ELF-1 (cell line): ENCODE data around the gene DDX20.
"Not testable (repeated sequence)": the region's sequence is repeated elsewhere in the genome, so short reads cannot be mapped to it uniquely, and the experiment has no call there.

Experiments
- DNase-seq: peaks from one replicate; pipeline ENCODE4 v3.0.0-alpha.2; 2016; ENCODE audit warnings: low read depth, low spot score

Gene DDX20

DNA sequence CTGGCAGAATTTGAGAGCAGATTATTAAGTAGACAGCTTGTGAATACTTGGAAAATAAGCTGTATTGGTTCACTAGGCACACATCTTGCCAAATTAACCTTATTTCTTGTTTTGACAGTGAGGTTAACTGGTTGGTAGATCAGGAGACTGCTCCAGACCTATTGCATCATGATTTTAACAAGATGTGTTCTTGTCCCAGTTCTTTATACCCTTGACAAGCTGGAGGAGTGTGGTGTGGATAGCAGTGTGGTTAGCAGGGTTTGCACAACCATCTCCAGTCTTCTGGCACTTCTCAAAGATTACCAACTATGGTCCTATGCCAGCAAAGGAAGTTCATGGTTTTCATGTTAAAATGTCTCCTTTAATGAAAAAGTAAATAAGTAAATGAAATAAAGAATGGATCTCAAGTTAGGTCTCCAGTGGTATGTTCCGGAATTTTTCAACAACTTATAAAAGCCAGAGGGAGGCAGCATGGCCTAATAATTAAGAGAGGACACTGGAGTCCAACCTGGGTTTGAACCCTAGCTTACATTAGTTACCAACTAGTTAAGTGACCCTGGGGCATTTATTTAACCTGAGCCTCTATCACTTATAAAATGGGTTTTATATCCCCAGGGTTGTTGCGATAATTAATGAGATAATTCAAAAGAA lies 34.1 kb downstream of the DDX20 start:
- DNase-seq = no peak

- no peak for DNase-seq
These were observed 36.1 kb downstream of the DDX20 start for GRCh38 chr1:111791776-111792175.

DNA sequence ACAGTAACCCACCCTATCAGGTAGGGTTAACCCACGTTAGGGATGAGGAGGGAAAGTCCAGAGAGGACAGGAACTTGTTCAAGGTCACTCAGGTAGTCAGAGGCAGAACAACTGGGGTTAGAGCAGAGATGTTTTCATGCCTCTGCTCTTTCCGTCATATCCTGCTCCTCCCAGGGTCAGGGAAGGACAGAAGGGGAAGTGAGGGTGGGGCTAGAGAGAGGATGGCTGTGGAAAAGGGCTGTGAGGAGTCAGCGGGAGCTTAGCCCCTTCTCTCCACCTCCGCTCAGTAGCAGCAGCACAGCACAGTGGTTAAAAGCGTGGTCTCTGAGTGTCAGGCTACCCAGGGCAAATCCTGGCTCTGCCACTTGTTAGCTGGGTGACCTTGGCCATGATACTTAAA lies 36.5 kb downstream of the DDX20 start:
- DNase-seq = no peak

DNA sequence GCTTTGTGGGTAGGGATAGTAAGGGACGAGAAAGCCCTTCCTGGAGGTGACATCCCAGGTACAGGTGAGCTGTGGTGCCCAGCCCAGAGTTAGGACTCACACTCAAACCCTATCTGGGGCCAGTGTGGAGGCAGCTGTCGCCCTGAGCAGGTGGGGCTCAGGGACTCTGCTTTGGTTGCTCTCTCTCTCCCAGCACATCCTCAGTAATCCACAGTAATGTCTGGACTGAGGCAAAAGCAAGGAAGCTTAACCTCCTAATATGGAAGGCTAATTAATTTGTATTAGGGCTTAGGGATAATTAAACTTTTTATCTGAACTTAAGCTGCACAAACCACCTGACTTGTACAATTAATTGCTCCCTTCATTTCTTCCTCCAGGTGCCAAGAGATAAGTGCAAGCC lies 38.2 kb downstream of the DDX20 start:
- no peak for DNase-seq

- DNase-seq = no peak
These were observed 39.7 kb downstream of the DDX20 start for GRCh38 chr1:111795401-111795800.

DNA sequence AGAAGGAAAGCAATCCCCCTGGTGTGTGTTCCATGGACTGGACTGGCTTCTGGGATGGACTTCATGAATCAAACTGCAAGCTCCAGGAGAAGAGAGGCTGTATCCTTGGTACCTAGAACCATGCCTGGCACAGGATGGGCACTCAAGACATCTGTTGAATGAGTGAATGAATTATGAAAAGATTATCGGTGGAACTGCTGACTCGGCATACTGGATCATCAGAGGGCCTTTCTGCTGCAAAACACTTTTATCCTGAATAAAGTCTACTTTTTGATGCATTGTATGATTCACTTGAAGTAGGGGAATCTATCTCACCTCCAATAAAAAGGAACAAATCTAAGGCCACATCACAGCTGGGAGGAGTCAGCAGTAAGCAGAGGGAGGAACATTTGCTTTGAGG lies 42.9 kb downstream of the DDX20 start:
- no peak for DNase-seq

GRCh38 chr1:111799722-111800121 lies 44.0 kb downstream of the DDX20 start:
- DNase-seq = not testable (repeated sequence)

- peak; percentile 22 for DNase-seq
These were observed 45.6 kb downstream of the DDX20 start for GRCh38 chr1:111801071-111801850.

GRCh38 chr1:111802110-111802509 lies 46.4 kb downstream of the DDX20 start:
- DNase-seq = no peak

- no peak for DNase-seq
These were observed 47.3 kb downstream of the DDX20 start for GRCh38 chr1:111802984-111803383.

DNA sequence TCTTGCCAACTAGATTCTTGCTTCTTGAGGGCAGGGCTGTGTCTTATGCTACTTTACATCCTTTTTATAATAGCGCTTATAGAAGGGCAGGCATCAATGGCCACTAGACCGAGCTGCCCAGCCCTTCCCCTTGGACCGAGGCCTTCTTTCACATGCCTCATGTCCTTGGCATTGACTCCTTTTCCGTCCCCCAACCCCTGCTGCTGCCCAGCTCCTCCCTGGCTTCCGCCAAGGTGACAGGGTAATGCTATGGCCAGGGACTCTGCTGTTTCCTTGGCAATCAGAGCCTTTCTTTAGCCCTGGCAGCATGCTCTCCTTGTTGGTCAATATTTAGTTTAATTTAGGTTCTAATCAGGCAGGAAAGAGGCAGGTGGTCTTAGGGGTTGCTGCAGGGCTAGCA lies 48.2 kb downstream of the DDX20 start:
- no peak for DNase-seq

DNA sequence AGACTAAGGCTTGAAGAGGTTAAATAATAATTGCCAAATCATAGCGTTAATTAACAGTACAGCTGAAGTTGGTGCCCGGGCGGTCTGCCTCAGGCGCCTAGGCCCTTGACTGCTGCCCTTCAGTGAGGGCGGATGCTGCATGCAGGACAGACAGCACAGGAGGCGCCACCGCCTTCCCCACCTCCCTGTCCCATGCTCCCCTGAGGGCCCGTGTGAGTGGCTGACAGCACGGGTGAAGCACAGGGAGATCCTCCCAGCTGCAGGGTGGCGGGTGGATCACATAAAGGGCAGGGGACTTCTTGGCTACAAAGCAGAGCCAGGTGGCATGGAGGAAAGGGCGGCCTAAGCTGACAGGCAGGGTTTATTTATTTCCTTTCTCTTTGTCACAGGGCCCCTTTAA lies 49.1 kb downstream of the DDX20 start:
- no peak for DNase-seq

DNA sequence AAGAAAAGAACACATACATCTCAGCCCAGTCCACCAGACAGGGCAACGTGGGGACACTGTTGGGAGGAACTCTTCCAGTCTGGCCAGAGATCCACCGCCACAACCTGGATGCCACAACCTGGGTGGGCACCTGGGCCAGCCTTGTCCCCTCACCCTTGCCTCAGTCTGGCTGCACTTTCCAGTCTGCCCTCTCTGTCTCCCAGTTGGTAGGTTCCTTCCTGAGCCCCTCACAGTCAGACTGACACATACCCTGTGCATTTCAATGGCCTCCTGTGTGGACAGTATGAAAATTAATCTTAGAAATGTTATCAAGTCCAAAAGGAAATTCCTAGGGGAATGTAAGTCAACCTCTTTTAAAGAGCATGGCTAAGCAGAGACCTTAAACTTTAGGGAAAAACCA lies 49.5 kb downstream of the DDX20 start:
- no peak for DNase-seq

GRCh38 chr1:111811891-111812290 lies 56.2 kb downstream of the DDX20 start:
- DNase-seq = no peak

DNA sequence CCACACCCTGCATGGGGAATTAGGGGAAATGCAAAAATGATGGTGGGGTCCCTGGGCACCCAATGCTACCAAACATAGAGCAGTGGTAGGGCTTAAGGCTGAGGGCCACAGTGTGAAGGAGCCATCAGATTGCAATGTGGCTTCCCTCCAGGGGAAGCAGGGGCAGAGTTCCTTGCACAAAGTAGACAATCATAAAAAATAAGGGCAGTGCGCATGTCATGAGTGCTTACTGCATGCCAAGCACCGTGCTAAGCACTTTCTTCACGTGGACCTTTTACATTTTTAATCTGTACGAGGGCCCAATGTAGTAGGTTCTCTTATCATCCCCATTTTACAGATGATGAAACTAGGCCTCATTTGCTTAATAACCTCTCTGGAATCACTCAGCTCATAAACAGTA lies 56.6 kb downstream of the DDX20 start:
- DNase-seq = no peak

- DNase-seq = no peak
These were observed 58.0 kb downstream of the DDX20 start for GRCh38 chr1:111813440-111814304.

- no peak for DNase-seq
These were observed 58.6 kb downstream of the DDX20 start for GRCh38 chr1:111814305-111814628.

GRCh38 chr1:111814642-111815041 lies 58.9 kb downstream of the DDX20 start:
- DNase-seq = no peak
